Measurements from ENCODE around the gene DNAJC3. TPM values are rescaled to one million over a fixed set of nuclear protein-coding genes. Genes with fewer than 3 reads are reported as not detected.
A peak's percentile ranks its signal among the peaks of the same experiment; 100 is the strongest.

Gene DNAJC3
- total RNA-seq, 1 experiment from 2014 or later, result 21.2 TPM

- Mint-ChIP-seq H3K27me3 (ENCODE audit: low read depth) (no peaks in the 10 kb centered on the region), H3K36me3 (ENCODE audit: insufficient read depth in 1 of 3, low read depth in 3 of 3) (peaks cover 4 to 15% (median 10%) of the 10 kb centered on the region in 3 experiments; a peak in 5 of 7 replicates), H3K4me1 (peaks cover 12 to 28% of the 10 kb centered on the region in 2 experiments), H3K27ac (peak overlapping the region in 1 of 3 experiments; percentile 86; a peak in 2 of 7 replicates), H3K9me3 (peaks cover 8 to 9% of the 10 kb centered on the region in 2 experiments; a peak in 4 of 5 replicates), H3K4me3 (no peak overlapping the region)
- Histone ChIP-seq H2BK5ac (ENCODE audit: insufficient read length, low read length) (no peak overlapping the region), H4K91ac (ENCODE audit: insufficient read length, low read depth, low read length) (no peak overlapping the region), H2BK20ac (ENCODE audit: low read depth, low read length, poor library complexity, severe bottlenecking) (no peak overlapping the region), H3K27me3 (ENCODE audit: insufficient read depth, low read length) (no peaks in the 10 kb centered on the region), H3K23ac (ENCODE audit: insufficient read length, low read depth, low read length) (no peak overlapping the region), H3K27ac (ENCODE audit: insufficient read length, low read depth, low read length) (no peak overlapping the region), H3K4me2 (ENCODE audit: insufficient read depth, insufficient read length, low read length) (no peak overlapping the region), H3K79me1 (ENCODE audit: insufficient read depth, low read depth, low read length, poor library complexity, severe bottlenecking) (no peaks in the 10 kb centered on the region), H3T11ph (ENCODE audit: low read length) (no peak overlapping the region), H2AFZ (ENCODE audit: low read length) (no peak overlapping the region), H3K79me2 (ENCODE audit: insufficient read depth, low read length) (peaks cover 5% of the 10 kb centered on the region; the same call in 1 of the 2 replicates), H3K9me3 (ENCODE audit: control insufficient read depth, low read depth, low read length) (no peaks in the 10 kb centered on the region), H3K4ac (ENCODE audit: low read depth, low read length) (no peak overlapping the region), H4K8ac (replicated peaks; ENCODE audit: insufficient read length, low read depth, low read length) (no peak overlapping the region), H2AK5ac (ENCODE audit: insufficient read length, low read length) (no peak overlapping the region), H2BK120ac (ENCODE audit: low read depth, low read length, poor library complexity, severe bottlenecking) (no peak overlapping the region), H3K18ac (ENCODE audit: insufficient read length, low read depth, low read length) (no peak overlapping the region), H2BK12ac (ENCODE audit: insufficient read length, low read depth, low read length) (no peak overlapping the region), H3K23me2 (ENCODE audit: insufficient read length, low read depth, low read length, poor library complexity, severe bottlenecking) (no peaks in the 10 kb centered on the region), H4K20me1 (ENCODE audit: control insufficient read depth, insufficient read depth, insufficient read length) (no peaks in the 10 kb centered on the region), H4K5ac (ENCODE audit: insufficient read length, low read depth, low read length) (no peak overlapping the region), H2BK15ac (ENCODE audit: low read depth, low read length) (no peak overlapping the region), H3K56ac (ENCODE audit: insufficient read length, low read depth, low read length) (no peak overlapping the region), H3K4me1 (ENCODE audit: insufficient read depth, low read length) (no peaks in the 10 kb centered on the region; the same call in 1 of the 2 replicates), H3K14ac (ENCODE audit: insufficient read depth, low read length) (no peak overlapping the region), H3K9ac (ENCODE audit: extremely low read depth, insufficient read length, low read length) (no peak overlapping the region)
- no CpG with 5 or more reads among the region's 4 CpGs for WGBS (ENCODE audit: extremely low coverage, insufficient read length, low lambda C conversion rate)
- no peak for TF ChIP-seq CTCF (conservative IDR thresholded peaks at IDR 0.05)
- peak; percentile 56 for DNase-seq
Observed at GRCh38 chr13:95745289-95745688, 68.3 kb downstream of the DNAJC3 start.

Data from H9 (cell line).